HepG2 (cell line): Measurements from ENCODE around the gene MRPL38. TPM values are rescaled to one million over a fixed set of nuclear protein-coding genes. Genes with fewer than 3 reads are reported as not detected.

ENCODE experiments used
- CBX5 ChIP-seq: sonication (generic); formaldehyde crosslinking; IDR thresholded peaks from 2 replicates; pipeline ENCODE4 v1.4.0; 2020; ENCODE audit warnings: missing genetic modification reagents, borderline replicate concordance
- CREB1 ChIP-seq, 2 experiments: fragments of 450-650 bp in 1 of 2; IDR thresholded peaks; 2 replicates each; pipeline ENCODE4 v1.6.1; 2016 to 2017; ENCODE audit warnings: control low read depth in 1 of 2, mild to moderate bottlenecking in 1 of 2, missing compliant biosample characterization in 1 of 2, missing genetic modification characterization in 1 of 2
- FOXK2 ChIP-seq: fragments of 450-650 bp; IDR thresholded peaks from 2 replicates; pipeline ENCODE4 v1.6.1; 2016
- FOXO4 ChIP-seq: sonication (generic); formaldehyde crosslinking; conservative IDR thresholded peaks from 2 replicates; pipeline ENCODE4 v1.8.1; 2023; ENCODE audit warnings: missing genetic modification reagents
- GATAD2A ChIP-seq: IDR thresholded peaks from 2 replicates; pipeline ENCODE4 v1.6.1; 2016
- JDP2 ChIP-seq: sonication (generic); formaldehyde crosslinking; IDR thresholded peaks from 2 replicates; pipeline ENCODE4 v1.8.1; 2022; ENCODE audit warnings: missing genetic modification reagents, borderline replicate concordance
- MEF2D ChIP-seq: sonication (generic); formaldehyde crosslinking; IDR thresholded peaks from 2 replicates; pipeline ENCODE4 v1.5.1; 2020; ENCODE audit warnings: mild to moderate bottlenecking, missing genetic modification reagents
- NRL ChIP-seq: sonication (generic); formaldehyde crosslinking; IDR thresholded peaks from 2 replicates; pipeline ENCODE4 v1.5.0; 2020; ENCODE audit warnings: missing genetic modification reagents, mild to moderate bottlenecking, moderate library complexity, borderline replicate concordance
- PCBP2 ChIP-seq: fragments of 200-400 bp; formaldehyde crosslinking; optimal IDR thresholded peaks from 2 replicates; pipeline ENCODE3; 2018; ENCODE audit warnings: low read length, low read depth; ENCODE audit not compliant: poor library complexity, severe bottlenecking
- RBM39 ChIP-seq: fragments of 200-400 bp; formaldehyde crosslinking; IDR thresholded peaks from one replicate; pipeline ENCODE4 v1.6.1; 2018; ENCODE audit warnings: antibody characterized with exemption, mild to moderate bottlenecking, low read depth, low read length; ENCODE audit not compliant: poor library complexity, severe bottlenecking
- RFX5 ChIP-seq: IDR thresholded peaks from 2 replicates; pipeline ENCODE4 v1.6.1; 2011; ENCODE audit warnings: low read depth, low read length, improper control_type of control experiment
- SMARCC2 ChIP-seq: fragments of 450-650 bp; IDR thresholded peaks from 2 replicates; pipeline ENCODE4 v1.6.1; 2017; ENCODE audit warnings: antibody characterized with exemption, mild to moderate bottlenecking
- SNAPC5 ChIP-seq: sonication (generic); formaldehyde crosslinking; IDR thresholded peaks from 2 replicates; pipeline ENCODE4 v1.8.1; 2023; ENCODE audit warnings: mild to moderate bottlenecking, missing genetic modification reagents, borderline replicate concordance
- TAF1 ChIP-seq: sonication (generic); formaldehyde crosslinking; IDR thresholded peaks from 2 replicates; pipeline ENCODE4 v1.4.0; 2020; ENCODE audit warnings: missing genetic modification reagents
- TARDBP ChIP-seq: sonication (generic); formaldehyde crosslinking; IDR thresholded peaks from 2 replicates; pipeline ENCODE4 v1.8.0; 2022; ENCODE audit warnings: mild to moderate bottlenecking, missing genetic modification reagents
- THAP11 ChIP-seq: IDR thresholded peaks from 2 replicates; pipeline ENCODE4 v1.6.1; 2016; ENCODE audit warnings: missing biosample characterization, missing genetic modification reagents
- XRCC5 ChIP-seq: fragments of 200-400 bp; formaldehyde crosslinking; optimal IDR thresholded peaks from 2 replicates; pipeline ENCODE3; 2017; ENCODE audit warnings: mild to moderate bottlenecking, low read length
- ZNF180 ChIP-seq: sonication (generic); formaldehyde crosslinking; IDR thresholded peaks from 2 replicates; pipeline ENCODE4 v1.4.0; 2020; ENCODE audit warnings: low read depth, missing genetic modification reagents, borderline replicate concordance
- ZNF296 ChIP-seq: sonication (generic); formaldehyde crosslinking; conservative IDR thresholded peaks from 2 replicates; pipeline ENCODE4 v1.5.0; 2020; ENCODE audit warnings: mild to moderate bottlenecking, missing genetic modification reagents
- ZNF326 ChIP-seq: sonication (generic); formaldehyde crosslinking; IDR thresholded peaks from 2 replicates; pipeline ENCODE4 v1.4.0; 2020; ENCODE audit warnings: missing genetic modification reagents, borderline replicate concordance
- ZNF512 ChIP-seq: sonication (generic); formaldehyde crosslinking; IDR thresholded peaks from 2 replicates; pipeline ENCODE4 v1.4.0; 2020; ENCODE audit warnings: mild to moderate bottlenecking, missing genetic modification reagents
- ZNF562 ChIP-seq: sonication (generic); formaldehyde crosslinking; IDR thresholded peaks from 2 replicates; pipeline ENCODE4 v1.8.0; 2022; ENCODE audit warnings: missing genetic modification reagents, borderline replicate concordance
- ZNF605 ChIP-seq: sonication (generic); formaldehyde crosslinking; IDR thresholded peaks from 2 replicates; pipeline ENCODE4 v1.8.0; 2022; ENCODE audit warnings: mild to moderate bottlenecking, missing genetic modification reagents
- ZNF678 ChIP-seq: sonication (generic); formaldehyde crosslinking; IDR thresholded peaks from 2 replicates; pipeline ENCODE4 v1.4.0; 2020; ENCODE audit warnings: mild to moderate bottlenecking, missing genetic modification reagents
- ZNF761 ChIP-seq: sonication (generic); formaldehyde crosslinking; conservative IDR thresholded peaks from 2 replicates; pipeline ENCODE4 v1.4.0; 2020; ENCODE audit warnings: mild to moderate bottlenecking, missing genetic modification reagents
- ZNF782 ChIP-seq: sonication (generic); formaldehyde crosslinking; IDR thresholded peaks from 2 replicates; pipeline ENCODE4 v1.4.0; 2020; ENCODE audit warnings: missing genetic modification reagents, mild to moderate bottlenecking, borderline replicate concordance
- ZXDC ChIP-seq: sonication (generic); formaldehyde crosslinking; IDR thresholded peaks from 2 replicates; pipeline ENCODE4 v1.5.0; 2020; ENCODE audit warnings: mild to moderate bottlenecking, missing genetic modification reagents
- polyA plus RNA-seq, 8 experiments: library from polyadenylated mRNA; depleted of rRNA in 3 of 8; stranded (reverse) in 7 of 8; unstranded in 1 of 8; fragments of >200 nt; fragmentation: Illumina TruSeq in 4 of 8; extraction: Trizol in 4 of 8; gene quantifications; 2 replicates each; pipeline versions ENCODE4 v1.2.1 to v1.2.3, GENCODE V29; 2011 to 2016; ENCODE audit warnings: low read depth in 4 of 8, missing spikeins in 1 of 8, mixed read lengths in 1 of 8; ENCODE audit not compliant: insufficient read depth in 1 of 8
- total RNA-seq, 5 experiments: library from RNA; depleted of rRNA; stranded (reverse); fragments of >200 nt; fragmentation: Illumina TruSeq; extraction: Trizol; gene quantifications; 2 replicates each; pipeline ENCODE4 v1.2.3, GENCODE V29; 2016; ENCODE audit warnings: low read depth in 1 of 5

The MRPL38 gene
- total and polyA plus RNA-seq, 2 of the 13 experiments (the other 11 are each of a cell fraction or from before 2014, with no cell fraction given) = 83.7 to 125 TPM

- TF ChIP-seq TAF1 (CRISPR knock-in tag) (no peak), RFX5 (no peak), ZNF326 (no peak), GATAD2A (CRISPR knock-in tag) (0 out of 2 replicates have a peak, but pooled peaks have one; percentile 11), ZXDC (CRISPR knock-in tag) (no peak), CREB1 (IDR thresholded peaks at IDR 0.05) (no peak), CREB1 (CRISPR knock-in tag; IDR thresholded peaks at IDR 0.05) (no peak), FOXK2 (no peak), ZNF761 (CRISPR knock-in tag) (no peak), JDP2 (CRISPR knock-in tag) (no peak), TARDBP (CRISPR knock-in tag) (no peak), ZNF562 (no peak), SMARCC2 (no peak), RBM39 (no peak), ZNF296 (CRISPR knock-in tag) (no peak), FOXO4 (CRISPR knock-in tag) (no peak), XRCC5 (peak; percentile 59), ZNF782 (CRISPR knock-in tag) (no peak), ZNF512 (CRISPR knock-in tag) (no peak), PCBP2 (no peak), ZNF678 (CRISPR knock-in tag) (no peak), CBX5 (CRISPR knock-in tag) (no peak), THAP11 (CRISPR knock-in tag) (no peak), SNAPC5 (CRISPR knock-in tag) (no peak), NRL (no peak; the same call in 1 of the 2 replicates), ZNF605 (no peak), MEF2D (CRISPR knock-in tag) (no peak), ZNF180 (CRISPR knock-in tag) (no peak)
Measured at GRCh38 chr17:75914643-75915267, 10.1 kb upstream of the MRPL38 start (continued).
